HCT116 (cell line): Measurements from ENCODE around the gene SPTLC3. TPM values are rescaled to one million over a fixed set of nuclear protein-coding genes. Genes with fewer than 3 reads are reported as not detected.

Experiments
- ATAC-seq: fragments of 200-7000 bp; cut with Tn5 transposase; 2 replicates; pipeline ENCODE4 v1.9.1; 2020; ENCODE audit warnings: mild to moderate bottlenecking, moderate library complexity
- BruUV-seq: library from RNA; stranded (reverse); fragments of 400-500 nt; replicated peaks from 2 replicates; lab custom pipeline; 2021; lab: Mats Ljungman, UMichigan
- CTCF ChIA-PET: fragments of 300-600 bp; sonication (Branson Sonifier 250); formaldehyde crosslinking; loops from one replicate; lab custom pipeline; 2021; ENCODE audit warnings: antibody characterized with exemption; lab: Charles Lee
- POLR2A ChIA-PET: fragments of 300-600, 350-600 bp; sonication (Branson Sonifier 250); formaldehyde crosslinking; loops from one replicate; lab custom pipeline; 2021; ENCODE audit warnings: antibody characterized with exemption; lab: Charles Lee
- RAD21 ChIA-PET, 2 experiments: fragments of 300-600 bp; sonication (Branson Sonifier 250); formaldehyde crosslinking; loops; one replicate each; lab custom pipeline; 2023; ENCODE audit warnings: low total read pairs in 2 of 2; ENCODE audit not compliant: uncharacterized antibody in 2 of 2, unreplicated experiment in 2 of 2, low non-redundant PET in 1 of 2; lab: Charles Lee
- DNase-seq: peaks from one replicate; pipeline ENCODE4 v3.0.0-alpha.2; 2010; ENCODE audit warnings: low read depth, low spot score
- H2AFZ ChIP-seq: fragments of 200-600 bp; shearing (Covaris generic), sonication (generic); 2 replicates; pipeline ENCODE4 v1.6.1; 2017; ENCODE audit warnings: low read depth, mixed run types, mixed read lengths, antibody characterized with exemption, low read length; ENCODE audit not compliant: poor library complexity, severe bottlenecking
- H3K27ac ChIP-seq: 2 replicates; pipeline ENCODE4 v1.5.1; 2012; ENCODE audit warnings: low read depth, low read length
- H3K27me3 ChIP-seq: fragments of 200-600 bp; sonication (generic); 2 replicates; pipeline ENCODE4 v1.6.1; 2016; ENCODE audit warnings: mixed run types, low read length, mixed read lengths; ENCODE audit not compliant: insufficient read depth
- H3K36me3 ChIP-seq, 2 experiments: fragments of 200-500 bp in 1 of 2; fragments of 200-600 bp in 1 of 2; sonication (Bioruptor generic) in 1 of 2; sonication (generic) in 1 of 2; 2 replicates each; pipeline versions ENCODE4 v1.5.1 to v1.6.1; 2014 to 2016; ENCODE audit warnings: low read length in 2 of 2, inconsistent platforms in 1 of 2, mixed read lengths in 1 of 2, mixed run types in 1 of 2; ENCODE audit not compliant: insufficient read depth in 2 of 2, control insufficient read depth in 1 of 2
- H3K4me1 ChIP-seq, 2 experiments: fragments of 200-600 bp in 1 of 2; sonication (generic) in 1 of 2; 2 replicates each; pipeline versions ENCODE4 v1.5.1 to v1.6.1; 2012 to 2017; ENCODE audit warnings: low read length in 2 of 2, inconsistent platforms in 1 of 2, mild to moderate bottlenecking in 1 of 2, mixed read lengths in 1 of 2, mixed run types in 1 of 2, moderate library complexity in 1 of 2; ENCODE audit not compliant: insufficient read depth in 2 of 2, control insufficient read depth in 1 of 2
- H3K4me2 ChIP-seq: fragments of 200-600 bp; sonication (generic); 2 replicates; pipeline ENCODE4 v1.6.1; 2017; ENCODE audit warnings: mixed run types, low read length, mixed read lengths
- H3K4me3 ChIP-seq, 2 experiments: fragments of 200-600 bp in 1 of 2; sonication (generic) in 1 of 2; replicated peaks in 1 of 2; 2 replicates each; pipeline ENCODE4 v1.5.1; 2011 to 2016; ENCODE audit warnings: low read length in 2 of 2, control low read depth in 1 of 2, low read depth in 1 of 2, mild to moderate bottlenecking in 1 of 2, mixed read lengths in 1 of 2, mixed run types in 1 of 2
- H3K79me2 ChIP-seq: fragments of 200-600 bp; sonication (generic); 2 replicates; pipeline ENCODE4 v1.6.1; 2017; ENCODE audit warnings: mild to moderate bottlenecking, mixed run types, low read length, moderate library complexity, mixed read lengths; ENCODE audit not compliant: insufficient read depth
- H3K9ac ChIP-seq: fragments of 200-600 bp; sonication (generic); 2 replicates; pipeline ENCODE4 v1.6.1; 2016; ENCODE audit warnings: low read length, mixed read lengths
- H3K9me2 ChIP-seq: fragments of 200-600 bp; sonication (generic), shearing (Covaris generic); 2 replicates; pipeline ENCODE4 v1.6.1; 2017; ENCODE audit warnings: mixed run types, mild to moderate bottlenecking, moderate library complexity; ENCODE audit not compliant: insufficient read depth
- H3K9me3 ChIP-seq, 2 experiments: fragments of 200-500 bp in 1 of 2; fragments of 200-600 bp in 1 of 2; sonication (Bioruptor generic) in 1 of 2; sonication (generic) in 1 of 2; 2 replicates each; pipeline ENCODE4 v1.6.1; 2014 to 2017; ENCODE audit warnings: low read length in 2 of 2, mixed read lengths in 2 of 2, inconsistent platforms in 1 of 2, low read depth in 1 of 2, mild to moderate bottlenecking in 1 of 2, mixed run types in 1 of 2, moderate library complexity in 1 of 2; ENCODE audit not compliant: control insufficient read depth in 1 of 2, insufficient read depth in 1 of 2
- H4K20me1 ChIP-seq: fragments of 200-600 bp; sonication (generic), shearing (Covaris generic); 2 replicates; pipeline ENCODE4 v1.6.1; 2017; ENCODE audit warnings: mixed run types, mild to moderate bottlenecking, moderate library complexity; ENCODE audit not compliant: insufficient read depth
- CBX3 ChIP-seq: IDR thresholded peaks from 2 replicates; pipeline ENCODE4 v1.6.1; 2012; ENCODE audit warnings: low read depth
- CTCF ChIP-seq, 3 experiments: fragments of 200-600 bp in 1 of 3; sonication (generic) in 1 of 3; IDR thresholded peaks in 2 of 3; conservative IDR thresholded peaks in 1 of 3; 2 replicates each; pipeline ENCODE4 v1.5.1; 2012 to 2017; ENCODE audit warnings: low read depth in 2 of 3, low read length in 2 of 3, antibody characterized with exemption in 1 of 3, borderline replicate concordance in 1 of 3, control low read depth in 1 of 3, mild to moderate bottlenecking in 1 of 3, mixed read lengths in 1 of 3, mixed run types in 1 of 3, moderate library complexity in 1 of 3; ENCODE audit not compliant: insufficient read depth in 1 of 3
- EGR1 ChIP-seq: IDR thresholded peaks from 2 replicates; pipeline ENCODE4 v1.6.1; 2012; ENCODE audit warnings: low read depth
- ELF1 ChIP-seq: IDR thresholded peaks from 2 replicates; pipeline ENCODE4 v1.6.1; 2012; ENCODE audit warnings: low read depth, borderline replicate concordance
- EZH2 ChIP-seq: fragments of 200-600 bp; sonication (generic); IDR thresholded peaks from 2 replicates; pipeline ENCODE4 v1.6.1; 2017; ENCODE audit warnings: antibody characterized with exemption, mixed run types
- FOSL1 ChIP-seq: IDR thresholded peaks from 2 replicates; pipeline ENCODE4 v1.6.1; 2012; ENCODE audit warnings: low read depth
- POLR2A ChIP-seq: IDR thresholded peaks from 2 replicates; pipeline ENCODE4 v1.7.0; 2011; ENCODE audit warnings: borderline replicate concordance; ENCODE audit not compliant: insufficient read depth, insufficient read length; ENCODE audit errors: extremely low read depth
- POLR2AphosphoS5 ChIP-seq: IDR thresholded peaks from 2 replicates; pipeline ENCODE4 v1.6.1; 2011; ENCODE audit warnings: mild to moderate bottlenecking, low read depth, low read length, moderate library complexity
- RAD21 ChIP-seq: IDR thresholded peaks from 2 replicates; pipeline ENCODE4 v1.6.1; 2012; ENCODE audit warnings: low read depth, mild to moderate bottlenecking
- SIN3A ChIP-seq: IDR thresholded peaks from 2 replicates; pipeline ENCODE4 v1.6.1; 2012; ENCODE audit warnings: low read depth
- SP1 ChIP-seq: IDR thresholded peaks from 2 replicates; pipeline ENCODE4 v1.6.1; 2012; ENCODE audit warnings: low read depth
- SRF ChIP-seq: IDR thresholded peaks from 2 replicates; pipeline ENCODE4 v1.6.1; 2012; ENCODE audit warnings: low read depth
- TCF7L2 ChIP-seq: IDR thresholded peaks from 2 replicates; pipeline ENCODE4 v1.7.0; 2011; ENCODE audit warnings: borderline replicate concordance, inconsistent platforms; ENCODE audit not compliant: insufficient read depth, insufficient read length; ENCODE audit errors: extremely low read depth
- YY1 ChIP-seq: IDR thresholded peaks from 2 replicates; pipeline ENCODE4 v1.6.1; 2011; ENCODE audit warnings: low read length, low read depth, moderate library complexity, mild to moderate bottlenecking; ENCODE audit not compliant: insufficient replicate concordance; ENCODE audit errors: extremely low read depth
- ZBTB33 ChIP-seq: IDR thresholded peaks from 2 replicates; pipeline ENCODE4 v1.6.1; 2011; ENCODE audit warnings: mild to moderate bottlenecking, low read length, moderate library complexity; ENCODE audit not compliant: insufficient replicate concordance; ENCODE audit errors: extremely low read depth
- ZNF274 ChIP-seq: fragments of 200-500 bp; sonication (Bioruptor generic); IDR thresholded peaks from 2 replicates; pipeline ENCODE4 v1.6.1; 2014; ENCODE audit warnings: mild to moderate bottlenecking, low read depth, low read length, inconsistent platforms
- intact Hi-C: fragments of 100-400 bp; cut with micrococcal nuclease; formaldehyde crosslinking; loops from 2 replicates; pipeline ENCODE4 v1.10.0; 2022
- total RNA-seq: library from RNA; stranded (reverse); gene quantifications from one replicate; pipeline ENCODE4 v1.2.1, GENCODE V29; 2021; ENCODE audit not compliant: unreplicated experiment
- TF ChIP-seq, protein P1 (sequence below): IDR thresholded peaks from 2 replicates; pipeline ENCODE4 v1.6.1; 2012

Gene SPTLC3
- total RNA-seq, 1 experiment from 2014 or later, result not detected

DNA sequence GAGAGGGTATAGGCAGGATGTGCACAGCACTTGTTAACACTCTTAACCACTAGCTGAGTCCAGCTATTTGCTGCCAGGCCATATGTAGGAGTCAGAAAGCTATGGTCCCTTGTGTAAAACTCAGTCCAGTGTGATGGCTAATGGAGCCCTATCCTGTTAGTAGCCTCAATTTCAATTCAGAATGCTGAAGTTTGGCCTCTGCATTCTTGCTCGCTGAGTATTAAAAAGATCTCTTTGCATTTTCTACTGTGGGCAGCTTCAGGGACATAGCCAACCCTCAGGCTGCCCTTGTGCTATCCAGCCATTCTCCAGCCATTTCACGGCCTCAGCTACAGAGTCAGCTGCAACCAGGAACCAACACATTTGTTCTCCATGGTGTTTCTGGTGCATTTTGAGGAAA lies 92.5 kb downstream of the SPTLC3 start:
- ChIA-PET CTCF (no interaction called here), POLR2A (no interaction called here), RAD21 (no interaction called here)
- no peak overlapping the region for H3K4me2 ChIP-seq
- no peaks in the 10 kb centered on the region for H3K27me3 ChIP-seq
- ATAC-seq (no peak), DNase-seq (no peak)
- H3K4me3 ChIP-seq, result no peak overlapping the region
- no peak overlapping the region for H3K27ac ChIP-seq
- H3K79me2 ChIP-seq, result no peaks in the 10 kb centered on the region
- intact Hi-C loops, result no loop called here
- H3K4me1 ChIP-seq, result no peaks in the 10 kb centered on the region
- H3K36me3 ChIP-seq, result no peaks in the 10 kb centered on the region
- no peaks in the 10 kb centered on the region for H4K20me1 ChIP-seq
- no peaks in the 10 kb centered on the region for H3K9me3 ChIP-seq
- no peak overlapping the region for H3K9ac ChIP-seq
- BruUV-seq, result no TSS peak
- no peaks in the 10 kb centered on the region for H3K9me2 ChIP-seq
- no peak overlapping the region for H2AFZ ChIP-seq
- TF ChIP-seq, protein P1, sequence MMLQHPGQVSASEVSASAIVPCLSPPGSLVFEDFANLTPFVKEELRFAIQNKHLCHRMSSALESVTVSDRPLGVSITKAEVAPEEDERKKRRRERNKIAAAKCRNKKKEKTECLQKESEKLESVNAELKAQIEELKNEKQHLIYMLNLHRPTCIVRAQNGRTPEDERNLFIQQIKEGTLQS, result no peak
- TF ChIP-seq CTCF (IDR thresholded peaks at IDR 0.05 in 2 of 3, conservative IDR thresholded peaks at IDR 0.05 in 1 of 3; ENCODE audit: borderline replicate concordance in 1 of 3, insufficient read depth in 1 of 3, low read depth in 2 of 3, low read length in 2 of 3) (no peak), SP1 (no peak), FOSL1 (no peak), POLR2A (no peak), EZH2 (no peak), TCF7L2 (no peak), EGR1 (no peak), POLR2AphosphoS5 (no peak)
- TF ChIP-seq, all 23 proteins: peak for 0

- Histone ChIP-seq H3K27ac (no peak overlapping the region), H4K20me1 (no peaks in the 10 kb centered on the region), H3K4me1 (no peaks in the 10 kb centered on the region), H3K9me3 (no peaks in the 10 kb centered on the region), H3K4me2 (no peak overlapping the region), H3K9ac (no peak overlapping the region), H3K27me3 (no peaks in the 10 kb centered on the region), H3K79me2 (no peaks in the 10 kb centered on the region), H3K4me3 (no peak overlapping the region), H3K9me2 (no peaks in the 10 kb centered on the region), H3K36me3 (no peaks in the 10 kb centered on the region), H2AFZ (no peak overlapping the region)
- CTCF ChIA-PET, result no interaction called here
- RAD21 ChIA-PET, result no interaction called here
- no TSS peak for BruUV-seq
- DNase-seq (no peak), ATAC-seq (no peak)
- POLR2A ChIA-PET, result no interaction called here
- intact Hi-C loops, result no loop called here
- TF ChIP-seq SRF, result no peak
- TF ChIP-seq TCF7L2, result no peak
- no peak for TF ChIP-seq RAD21
- TF ChIP-seq ZNF274, result no peak
- no peak for TF ChIP-seq POLR2A
- TF ChIP-seq CBX3, result no peak
- no peak for TF ChIP-seq FOSL1
- TF ChIP-seq YY1, result no peak
- TF ChIP-seq, protein P1, result no peak
- no peak for TF ChIP-seq SIN3A
- no peak for TF ChIP-seq ZBTB33
- no peak for TF ChIP-seq ELF1
Observed at GRCh38 chr20:13101706-13102105, 92.9 kb downstream of the SPTLC3 start.
